Measurements from ENCODE around the gene CCDC38.

GRCh38 chr12:95944108-95944704 lies 1.8 kb upstream of the CCDC38 start:
- TF ChIP-seq EZH2 (IDR thresholded peaks at IDR 0.05) (no peak), CTCF (IDR thresholded peaks at IDR 0.05) (no peak), EZH2phosphoT487 (IDR thresholded peaks at IDR 0.05) (no peak)
